Activated T-helper 1 cell treated with Interleukin-2 at 50 U/mL for 16 hours (primary cell): ENCODE results near the gene BET1L.
"Not testable (repeated sequence)": the region's sequence is repeated elsewhere in the genome, so short reads cannot be mapped to it uniquely, and the experiment has no call there.

Experiments
- DNase-seq: peaks from one replicate; pipeline ENCODE4 v3.0.0-alpha.2; 2020; ENCODE audit warnings: low read depth

BET1L gene

DNA sequence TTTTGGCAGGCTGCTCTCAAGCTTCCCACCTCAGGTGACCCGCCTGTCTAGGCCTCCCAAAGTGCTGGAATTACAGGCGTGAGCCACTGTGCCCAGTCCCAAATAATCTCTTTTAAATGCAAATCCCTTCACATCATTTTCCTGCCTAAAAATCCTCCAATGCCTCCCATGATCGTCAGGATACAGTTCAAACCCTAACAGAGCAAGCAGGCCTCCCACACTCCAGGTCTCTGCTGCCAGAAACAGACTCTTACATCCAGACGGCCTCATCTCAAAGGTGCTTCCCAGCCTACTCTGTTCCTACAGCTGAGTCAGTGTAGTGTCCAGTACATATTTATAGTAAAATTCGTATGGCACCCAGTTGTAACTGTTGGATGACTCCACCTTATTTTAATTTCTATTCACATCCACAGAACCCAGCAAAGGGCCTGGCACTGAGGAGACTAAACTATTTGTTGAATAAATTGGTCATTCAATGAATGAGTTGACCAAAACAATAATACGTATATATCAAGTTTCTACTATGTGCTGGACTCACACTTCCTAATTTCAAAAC lies 20.7 kb upstream of the BET1L start:
- no peak for DNase-seq

DNA sequence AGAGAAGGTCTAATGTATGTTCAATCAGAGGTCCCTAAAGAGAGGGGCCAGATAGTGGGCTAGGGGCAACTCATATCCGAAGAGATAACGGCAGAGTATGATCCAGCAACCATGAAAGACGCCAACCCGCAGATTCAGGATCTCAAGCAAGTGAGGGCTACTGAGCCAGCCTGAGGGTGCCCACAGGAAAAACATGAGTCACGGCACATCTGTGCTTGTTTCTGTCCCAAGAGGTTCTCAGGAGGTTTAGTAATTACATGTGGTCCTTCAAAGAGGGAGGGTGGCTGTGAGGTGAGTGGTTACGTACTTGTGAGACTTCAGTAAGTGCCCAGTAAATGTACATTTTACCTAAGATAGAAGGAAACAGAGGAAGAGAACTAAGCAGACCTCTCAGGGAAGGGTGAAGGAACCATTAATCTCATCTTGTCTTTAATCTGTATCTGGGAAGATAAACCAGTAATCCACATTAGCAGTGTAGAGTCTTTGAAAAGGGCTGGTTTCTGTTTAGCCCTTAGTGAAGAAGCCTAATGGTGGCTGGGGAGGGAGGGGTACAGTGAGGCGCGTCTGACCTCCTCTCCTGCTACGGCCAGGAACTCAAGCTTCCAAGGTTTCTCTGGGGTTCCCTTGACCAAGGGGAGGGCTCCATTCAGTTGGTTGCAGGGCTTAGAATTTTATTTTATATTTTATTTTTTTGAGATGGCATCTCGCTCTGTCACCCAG lies 18.7 kb upstream of the BET1L start:
- DNase-seq = no peak

DNA sequence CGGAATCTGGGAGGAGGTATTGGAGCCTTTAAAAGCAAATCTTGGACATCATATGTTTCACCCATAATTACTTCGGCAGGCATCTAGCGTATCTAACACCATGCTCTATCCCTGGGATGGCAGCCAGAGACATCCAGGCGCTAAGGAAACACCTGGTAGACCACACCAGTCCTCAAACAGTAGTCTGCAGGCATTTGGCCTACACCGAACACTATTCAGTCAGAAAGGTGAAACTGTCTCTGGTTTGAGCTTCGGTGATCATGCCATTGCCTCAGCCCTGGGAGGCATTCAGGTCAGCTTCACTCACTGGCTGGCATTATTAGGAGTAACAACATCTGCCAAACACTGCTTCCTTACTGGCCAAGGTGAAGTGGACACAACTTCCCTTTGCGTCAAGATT lies 17.2 kb upstream of the BET1L start:
- no peak for DNase-seq

DNA sequence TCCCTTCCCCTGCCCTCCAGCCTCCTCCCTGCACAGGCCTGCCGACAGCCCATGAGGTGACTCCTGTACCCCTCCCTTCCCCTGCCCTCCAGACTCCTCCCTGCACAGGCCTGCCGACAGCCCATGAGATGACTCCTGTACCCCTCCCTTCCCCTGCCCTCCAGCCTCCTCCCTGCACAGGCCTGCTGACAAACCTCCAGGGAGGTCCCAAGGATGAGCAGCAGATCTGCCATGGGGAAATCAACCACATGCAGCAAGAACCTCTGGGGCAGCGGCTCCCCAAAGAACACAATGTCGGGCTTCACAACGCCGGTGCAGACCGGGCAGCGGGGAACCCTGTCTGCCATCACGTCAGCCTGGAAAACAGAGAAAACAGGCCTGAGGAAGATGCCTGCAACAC lies 16.7 kb upstream of the BET1L start:
- DNase-seq = no peak

DNA sequence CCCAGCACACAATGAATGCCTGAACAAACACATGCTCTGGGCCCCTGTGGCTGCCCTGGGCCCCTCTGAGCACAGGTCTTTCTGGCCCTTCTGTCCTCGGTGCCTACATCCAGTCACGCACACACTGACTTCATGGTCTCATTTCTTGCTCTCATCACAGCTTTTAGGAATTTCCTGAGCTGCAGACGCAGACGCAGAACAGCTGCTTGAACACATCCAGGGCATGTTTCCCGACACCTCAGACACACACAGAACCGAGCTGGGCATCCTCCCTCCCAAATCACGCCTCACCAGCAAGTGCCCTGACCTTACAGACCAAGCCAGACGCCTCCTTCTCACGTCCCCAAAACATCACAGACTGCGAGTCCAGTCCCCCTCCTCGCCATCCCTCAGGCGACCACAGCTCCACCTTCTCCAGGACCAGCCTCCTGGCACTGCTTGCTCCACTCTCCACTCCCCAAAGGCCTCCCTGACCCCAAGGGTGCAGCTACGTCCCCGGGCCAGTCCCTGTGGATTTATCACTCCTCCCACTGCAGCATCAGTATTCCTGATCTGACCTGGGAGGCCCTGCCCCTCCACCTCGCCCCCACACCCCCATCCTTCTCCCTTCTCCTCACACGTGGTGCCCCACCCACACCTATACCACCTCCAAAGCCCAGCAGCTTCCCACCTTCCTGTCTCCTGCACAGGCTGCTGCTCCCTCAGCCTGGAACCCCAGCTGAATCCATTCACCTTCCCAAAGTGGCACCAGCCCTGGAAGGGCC lies 16.0 kb upstream of the BET1L start:
- no peak for DNase-seq

DNA sequence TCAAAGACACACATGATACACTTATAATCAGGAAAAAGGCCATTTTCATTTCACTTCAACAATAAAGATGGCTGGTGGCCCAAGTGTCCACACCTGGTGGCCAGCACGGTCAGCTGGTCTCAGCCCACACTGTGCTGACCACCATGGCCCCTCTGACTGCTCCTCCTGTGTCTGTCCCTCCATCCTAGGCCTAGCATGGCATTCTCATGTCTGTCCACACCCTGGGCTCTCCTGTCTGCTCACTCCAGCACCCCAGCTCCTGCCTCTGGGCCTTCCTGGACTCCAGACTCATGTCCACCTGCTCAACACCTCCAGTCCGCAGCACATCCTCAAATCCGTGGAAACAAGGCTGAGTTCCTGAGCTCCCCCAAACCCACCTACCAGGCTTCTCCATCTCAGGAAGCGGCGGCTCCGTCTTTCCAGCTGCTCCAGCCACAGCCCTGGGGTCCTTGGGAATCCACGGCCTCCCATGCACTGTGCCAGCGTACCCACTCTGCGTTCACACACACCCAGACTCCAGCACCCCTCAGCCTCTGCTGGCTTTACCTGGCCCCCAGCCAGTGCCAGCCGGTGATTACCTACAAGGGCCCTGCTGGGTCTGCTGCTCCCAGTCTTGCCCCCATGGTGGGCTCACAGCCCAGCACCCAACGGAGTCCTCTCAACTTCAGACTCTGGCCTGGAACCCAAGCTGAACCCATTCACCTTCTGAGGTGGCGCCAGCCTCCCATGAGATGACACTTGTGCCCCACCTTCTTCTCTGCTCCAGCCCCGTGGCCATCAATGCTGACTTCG lies 15.0 kb upstream of the BET1L start:
- no peak for DNase-seq

DNA sequence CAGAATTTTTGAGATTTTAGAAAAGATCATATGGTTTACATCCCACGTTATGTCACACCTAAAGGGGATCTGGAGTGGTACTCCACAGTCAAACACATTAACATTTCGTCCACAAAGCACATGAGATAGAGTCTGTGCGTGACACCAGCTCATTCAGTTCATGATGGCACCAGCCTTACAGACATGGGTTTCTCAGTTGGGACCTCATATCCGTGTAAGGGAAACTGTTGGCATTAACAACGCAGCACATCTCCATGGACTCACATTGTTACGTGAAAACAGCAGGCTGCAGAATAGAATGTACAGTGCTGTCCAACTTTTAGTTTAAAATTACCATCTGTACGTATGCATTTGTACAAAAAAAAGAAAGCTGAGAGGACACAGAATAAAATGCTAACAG lies 14.3 kb upstream of the BET1L start:
- no peak for DNase-seq

DNA sequence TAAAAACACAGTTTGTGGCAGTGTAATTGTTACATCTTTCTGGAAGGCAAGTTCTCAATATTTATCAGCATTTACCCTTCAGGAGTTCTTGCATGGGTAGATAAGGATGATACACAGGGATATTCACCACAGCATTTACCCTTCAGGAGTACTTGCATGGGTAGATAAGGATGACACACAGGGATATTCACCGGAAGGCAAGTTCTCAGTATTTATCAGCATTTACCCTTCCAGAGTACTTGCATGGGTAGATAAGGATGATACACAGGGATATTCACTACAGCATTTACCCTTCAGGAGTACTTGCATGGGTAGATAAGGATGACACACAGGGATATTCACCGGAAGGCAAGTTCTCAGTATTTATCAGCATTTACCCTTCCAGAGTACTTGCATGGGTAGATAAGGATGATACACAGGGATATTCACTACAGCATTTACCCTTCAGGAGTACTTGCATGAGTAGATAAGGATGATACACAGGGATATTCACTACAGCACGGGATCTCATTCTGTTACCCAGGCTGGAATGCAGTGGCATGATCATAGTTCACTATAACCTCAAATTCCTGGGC lies 13.5 kb upstream of the BET1L start:
- not testable (repeated sequence) for DNase-seq

DNA sequence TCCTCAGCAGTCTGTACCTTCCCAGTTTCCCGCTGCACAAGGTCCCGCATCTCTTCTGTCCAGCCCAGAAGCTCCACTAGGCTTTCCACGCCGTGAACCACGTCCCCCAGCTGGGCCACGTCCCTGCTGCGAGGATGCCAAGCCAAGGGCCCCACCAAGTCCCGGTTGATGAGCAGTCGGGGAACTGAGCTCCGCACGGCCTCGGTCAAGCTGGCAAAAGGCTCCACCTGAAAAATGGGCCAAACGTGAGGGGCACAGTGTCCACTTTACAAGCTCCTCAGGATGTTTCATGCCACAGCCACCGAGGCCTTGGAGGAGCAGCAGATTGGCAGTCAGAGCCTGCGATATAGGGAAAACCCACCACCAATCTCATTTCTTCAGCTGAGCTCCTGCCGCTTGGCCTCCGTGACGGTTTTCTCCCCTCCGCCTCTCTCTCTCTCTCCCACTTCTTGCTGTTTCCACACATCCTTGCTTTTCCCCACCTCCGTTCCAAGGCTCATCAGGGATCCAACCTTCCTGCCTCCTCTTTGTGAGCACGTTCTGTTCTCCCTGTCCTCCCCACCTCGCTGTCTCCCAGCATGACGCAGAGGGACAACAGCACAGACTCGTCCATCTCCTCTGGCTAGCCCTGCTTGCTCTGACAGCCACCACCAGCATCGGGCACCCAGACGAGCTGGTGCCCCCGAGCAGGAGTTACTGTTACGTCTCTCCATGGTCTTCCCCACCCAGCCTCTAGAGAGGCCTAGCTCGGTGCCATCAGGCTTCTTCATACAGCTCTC lies 11.8 kb upstream of the BET1L start:
- no peak for DNase-seq

DNA sequence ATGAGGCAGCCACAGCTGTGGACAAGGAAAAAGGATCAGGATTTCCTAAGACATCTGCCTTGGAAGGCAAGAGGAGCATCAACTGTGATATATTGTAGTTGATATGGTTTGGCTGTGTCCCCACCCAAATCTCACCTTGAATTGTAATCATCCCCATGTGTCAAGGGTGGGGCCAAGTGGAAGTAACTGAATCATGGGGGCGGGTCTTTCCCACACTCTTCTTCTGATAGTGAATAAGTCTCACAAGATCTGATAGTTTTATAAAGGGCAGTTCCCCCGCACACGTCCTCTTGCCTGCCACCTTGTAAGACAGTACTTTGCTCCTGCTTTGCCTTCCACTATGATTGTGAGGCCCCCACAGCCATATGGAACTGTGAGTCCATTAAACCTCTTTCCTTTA lies 10.5 kb upstream of the BET1L start:
- no peak for DNase-seq

DNA sequence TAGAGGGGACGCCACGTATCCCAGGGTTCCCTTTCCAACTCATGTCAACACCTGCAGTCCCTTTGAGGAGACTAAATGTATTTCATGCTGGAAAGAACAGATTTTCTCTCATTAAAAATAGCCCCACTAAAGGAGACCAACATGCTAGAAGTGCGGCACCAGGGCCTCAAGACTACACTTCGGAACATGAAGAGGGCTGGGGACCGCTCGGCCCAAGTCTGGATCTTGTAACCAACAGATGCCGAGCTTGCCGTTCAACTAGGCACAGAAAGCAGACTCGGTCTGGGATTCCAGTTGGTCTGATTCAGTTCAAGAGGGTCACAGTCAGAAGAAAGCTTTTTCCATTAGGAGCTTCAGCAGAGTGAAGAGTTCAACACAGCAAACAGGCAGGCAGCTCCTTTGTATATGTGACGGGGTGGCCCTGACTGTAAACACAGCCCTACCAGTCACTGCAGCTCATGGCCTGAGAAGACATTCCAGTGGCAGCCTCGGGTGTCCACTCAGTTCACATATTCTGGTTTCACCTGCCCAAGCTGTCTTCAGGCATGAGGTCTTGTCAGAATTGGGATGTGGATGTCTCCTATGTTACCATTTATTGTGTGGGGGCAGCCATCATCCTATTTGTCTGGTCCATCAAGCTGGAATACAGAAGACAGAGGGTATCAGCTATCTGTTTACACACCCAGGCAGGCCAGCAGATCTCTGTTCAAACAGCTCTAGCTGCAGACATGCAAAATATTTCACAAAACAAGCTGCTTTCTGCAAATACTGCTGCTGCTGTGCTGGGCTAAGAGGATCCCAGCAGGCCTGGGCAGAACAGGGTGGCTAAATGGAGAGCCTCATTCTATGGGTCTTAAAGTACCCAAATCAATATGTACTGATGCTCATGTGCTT lies 9.1 kb upstream of the BET1L start:
- no peak for DNase-seq

DNA sequence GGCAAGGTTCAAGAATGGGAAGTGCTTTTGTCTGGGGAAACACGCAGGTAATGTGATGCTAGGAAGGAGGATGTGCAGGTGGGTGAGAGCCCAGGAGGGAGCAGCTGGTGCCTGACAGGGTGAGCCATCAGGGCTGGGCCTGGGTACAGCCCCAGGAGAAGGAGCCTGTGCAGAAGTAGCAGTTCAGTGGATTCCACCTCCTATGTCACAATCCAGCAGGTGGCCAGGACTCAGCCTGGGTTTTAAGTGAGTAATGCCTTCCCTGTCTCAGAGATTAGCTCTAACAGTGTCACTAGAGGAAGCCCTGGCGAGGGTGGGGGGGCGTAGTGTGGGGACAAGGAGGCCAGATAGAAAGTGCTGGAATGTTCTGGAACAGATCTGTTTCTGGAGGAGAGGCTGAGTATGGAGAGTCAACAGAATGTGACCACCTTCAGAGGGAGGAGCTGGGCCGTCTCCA lies 8.4 kb upstream of the BET1L start:
- no peak for DNase-seq

DNA sequence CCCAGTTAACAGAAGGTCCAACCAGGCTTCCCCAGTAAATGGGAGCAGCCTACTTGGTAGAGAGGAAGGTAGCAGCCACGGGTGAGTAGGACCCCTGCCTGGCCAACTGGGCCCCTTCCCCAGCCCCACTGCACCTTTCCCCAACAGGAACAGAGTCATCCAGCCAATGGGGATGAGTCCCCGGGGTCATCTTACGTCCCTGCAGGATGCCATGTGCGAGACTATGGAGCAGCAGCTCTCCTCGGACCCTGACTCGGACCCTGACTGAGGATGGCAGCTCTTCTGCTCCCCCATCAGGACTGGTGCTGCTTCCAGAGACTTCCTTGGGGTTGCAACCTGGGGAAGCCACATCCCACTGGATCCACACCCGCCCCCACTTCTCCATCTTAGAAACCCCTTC lies 6.9 kb upstream of the BET1L start:
- DNase-seq = no peak

DNA sequence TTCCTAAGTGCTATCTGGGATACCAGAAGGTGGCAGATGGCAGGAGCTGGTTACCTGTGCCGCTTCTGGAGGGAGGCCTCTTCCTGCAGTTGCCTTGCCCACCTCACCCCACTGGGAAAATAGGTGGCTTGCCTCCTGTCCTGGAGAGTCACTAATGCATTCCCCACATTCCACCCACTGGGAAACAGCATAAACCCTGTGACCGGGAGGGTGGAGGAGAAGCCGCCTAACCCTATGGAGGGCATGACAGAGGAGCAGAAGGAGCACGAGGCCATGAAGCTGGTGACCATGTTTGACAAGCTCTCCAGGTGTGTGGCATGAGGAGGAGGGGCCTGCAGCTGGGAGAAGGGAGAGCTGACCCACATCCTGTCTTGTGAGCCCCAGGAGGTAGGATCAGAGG lies 5.9 kb upstream of the BET1L start:
- DNase-seq = no peak

DNA sequence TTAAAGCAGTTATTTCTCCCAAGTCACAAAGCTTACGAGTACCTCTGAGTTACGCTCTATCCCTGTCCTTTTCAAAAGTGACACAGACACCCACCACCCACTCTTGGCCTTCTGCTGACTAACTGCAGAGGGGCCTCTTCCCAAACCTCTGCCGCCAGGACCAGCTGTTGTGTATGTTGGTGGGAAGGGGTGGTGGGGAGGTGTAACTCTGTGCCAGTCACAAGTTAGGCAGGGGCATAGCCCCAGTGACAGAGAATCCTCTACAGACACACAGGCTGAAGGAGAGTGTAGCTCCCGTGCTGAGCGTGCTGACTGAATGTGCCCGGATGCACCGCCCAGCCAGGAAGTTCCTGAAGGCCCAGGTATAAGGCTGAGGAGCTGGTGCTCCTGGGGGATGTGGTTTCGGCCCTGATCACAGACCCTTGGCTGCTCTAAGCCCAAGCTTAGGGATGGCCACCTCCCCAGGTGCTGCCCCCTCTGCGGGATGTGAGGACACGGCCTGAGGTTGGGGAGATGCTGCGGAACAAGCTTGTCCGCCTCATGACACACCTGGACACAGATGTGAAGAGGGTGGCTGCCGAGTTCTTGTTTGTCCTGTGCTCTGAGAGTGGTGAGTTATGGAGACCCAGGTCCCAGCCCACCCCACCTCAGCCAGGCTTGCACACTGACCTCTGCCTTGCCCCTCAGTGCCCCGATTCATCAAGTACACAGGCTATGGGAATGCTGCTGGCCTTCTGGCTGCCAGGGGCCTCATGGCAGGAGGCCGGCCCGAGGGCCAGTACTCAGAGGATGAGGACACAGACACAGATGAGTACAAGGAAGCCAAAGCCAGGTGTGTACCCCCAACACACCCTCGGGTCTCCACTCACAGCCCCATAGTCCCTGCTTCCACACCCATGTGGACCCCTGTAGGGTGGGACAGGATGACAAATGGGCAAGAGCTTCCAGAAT lies 5.2 kb upstream of the BET1L start:
- DNase-seq = no peak

DNA sequence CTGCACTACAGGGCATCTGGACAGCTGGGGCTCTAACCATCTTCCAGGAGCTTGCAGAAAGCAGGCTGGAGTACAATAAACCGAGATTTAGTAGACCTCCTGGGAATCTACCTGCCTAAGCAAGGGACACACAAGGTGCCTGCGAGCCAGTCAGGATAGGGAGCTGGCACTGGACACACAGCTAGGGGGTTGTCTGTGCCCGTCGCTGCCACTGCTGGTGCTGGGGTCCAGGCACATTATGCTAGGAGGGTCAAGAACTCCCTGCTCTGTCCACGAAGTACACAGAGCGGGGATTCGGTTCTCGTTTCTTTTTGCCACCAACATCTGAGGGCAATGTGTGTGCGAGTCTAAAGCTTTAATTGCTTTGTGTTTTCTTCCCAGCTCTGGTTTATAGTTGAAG lies 4.5 kb upstream of the BET1L start:
- no peak for DNase-seq

DNA sequence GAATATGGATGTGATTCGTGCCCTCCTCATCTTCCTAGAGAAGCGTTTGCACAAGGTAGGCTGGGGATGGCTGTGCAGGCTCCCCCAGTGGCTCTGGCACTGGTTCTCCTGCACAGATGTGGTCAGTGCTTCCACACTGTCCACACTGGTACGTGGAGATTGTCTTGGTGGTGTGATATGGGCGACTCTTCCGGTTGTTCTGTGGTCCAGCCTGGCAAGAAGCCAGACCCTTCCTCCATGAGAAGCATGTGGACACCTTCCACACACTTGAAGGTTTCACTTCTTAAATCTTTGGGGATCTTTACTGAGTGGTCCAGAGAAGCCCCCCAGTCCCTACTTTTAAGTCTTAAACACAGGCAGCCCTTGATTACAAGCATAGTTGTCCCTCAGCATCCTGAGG lies 4.1 kb upstream of the BET1L start:
- no peak for DNase-seq

DNA sequence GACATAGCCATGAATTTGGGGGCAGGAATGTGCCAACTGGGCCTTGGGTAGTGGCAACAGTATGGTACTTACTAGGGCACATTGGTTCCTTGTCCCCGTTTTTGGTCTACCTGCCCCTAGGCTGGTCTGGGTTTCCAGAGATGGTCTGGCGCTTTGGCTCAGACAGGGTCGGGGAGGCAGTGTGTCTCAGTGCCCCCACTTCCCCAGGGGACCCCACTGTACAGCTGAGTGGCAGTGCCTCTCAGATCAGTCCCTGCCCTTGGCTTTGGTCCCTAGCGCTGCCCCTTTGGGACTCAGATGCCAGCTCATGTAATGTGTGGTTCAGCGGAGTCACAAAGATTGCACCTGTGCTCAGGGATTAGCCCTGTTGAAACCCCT lies 3.6 kb upstream of the BET1L start:
- no peak for DNase-seq

DNA sequence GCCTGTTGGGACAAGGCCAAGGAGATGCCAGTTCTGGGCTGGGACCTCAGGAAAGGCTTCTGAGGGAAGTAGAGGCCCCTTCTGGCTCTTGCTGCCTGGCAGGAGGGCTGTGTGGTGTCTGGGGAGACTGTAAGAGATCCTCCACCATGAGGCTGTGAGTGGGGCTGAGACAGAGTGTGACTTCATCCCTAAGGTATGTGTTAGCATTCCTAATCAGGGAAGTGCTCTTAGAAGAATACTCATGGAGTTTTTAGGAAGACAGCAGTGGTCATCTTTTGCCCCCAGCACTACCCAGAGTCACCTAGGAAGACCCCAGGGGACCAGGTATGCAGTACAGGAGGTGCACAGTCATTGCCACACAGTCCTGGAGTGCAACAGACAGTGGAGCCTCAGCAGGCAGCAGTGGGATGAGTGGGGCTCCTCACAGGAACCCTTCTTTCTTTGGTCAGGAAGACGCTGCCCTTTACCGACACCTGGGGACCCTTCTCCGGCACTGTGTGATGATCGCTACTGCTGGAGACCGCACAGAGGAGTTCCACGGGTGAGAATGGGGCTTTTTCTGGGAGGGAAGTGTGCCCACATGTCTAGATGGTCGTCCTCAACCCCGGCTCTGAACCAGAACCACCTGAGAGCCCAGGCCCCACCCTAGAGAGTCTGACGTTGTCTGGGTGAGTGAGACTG lies 3.1 kb upstream of the BET1L start:
- DNase-seq = no peak
